ENCODE results near the gene RASSF3.

Gene RASSF3

GRCh38 chr12:64736771-64737170, 126.5 kb downstream of the RASSF3 start:
- no peak for DNase-seq

DNA sequence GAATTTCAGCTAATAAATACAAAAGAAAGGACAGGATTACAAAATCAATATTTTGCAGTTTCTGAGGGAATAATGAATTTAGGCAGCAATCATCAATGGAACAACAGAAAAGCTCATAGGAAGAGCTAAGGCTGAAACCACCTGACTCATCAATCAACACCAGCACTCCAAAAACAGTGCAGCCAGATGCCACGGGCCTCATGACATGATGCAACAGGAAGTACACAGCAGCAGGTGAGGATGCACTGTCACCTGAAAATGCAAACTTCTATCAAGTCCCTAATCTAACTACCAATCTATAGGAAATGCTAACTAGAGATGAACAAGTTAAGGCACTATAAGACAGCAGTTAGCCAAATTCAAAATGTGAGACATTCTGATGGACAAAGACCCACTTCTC, 127.2 kb downstream of the RASSF3 start:
- DNase-seq, result no peak

GRCh38 chr12:64739778-64740177, 129.5 kb downstream of the RASSF3 start:
- DNase-seq, result no peak

DNA sequence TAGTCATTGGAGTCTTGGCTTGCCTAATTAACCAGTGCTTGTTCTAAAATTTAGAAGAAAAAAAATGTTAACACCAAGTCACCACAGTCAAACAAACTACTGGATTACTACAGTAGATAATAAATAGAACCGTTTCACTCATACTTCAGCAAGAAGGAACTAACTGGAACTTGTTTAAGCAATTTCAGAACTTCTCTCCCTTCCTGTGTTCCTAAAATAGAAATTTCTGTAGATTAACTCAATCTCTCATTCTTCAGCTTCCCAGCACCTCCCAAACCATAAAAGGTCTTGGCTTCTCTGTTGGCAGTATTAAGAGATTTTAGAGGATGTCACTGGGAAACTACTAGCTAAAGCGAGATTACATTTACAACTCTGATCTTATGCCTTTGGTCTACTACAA, 130.4 kb downstream of the RASSF3 start:
- DNase-seq, result no peak

- no peak for DNase-seq
Measured at GRCh38 chr12:64742416-64742815, 132.1 kb downstream of the RASSF3 start.

GRCh38 chr12:64743206-64743605, 132.9 kb downstream of the RASSF3 start:
- no peak for DNase-seq

- no peak for DNase-seq
Measured at GRCh38 chr12:64744422-64745258, 134.3 kb downstream of the RASSF3 start.

GRCh38 chr12:64745259-64745807, 135.0 kb downstream of the RASSF3 start:
- no peak for DNase-seq

GRCh38 chr12:64745980-64746379, 135.7 kb downstream of the RASSF3 start:
- DNase-seq, result no peak

- no peak for DNase-seq
Measured at GRCh38 chr12:64746663-64747062, 136.4 kb downstream of the RASSF3 start.
